ENCODE results near the gene SRRM3. TPM values are rescaled to one million over a fixed set of nuclear protein-coding genes. Genes with fewer than 3 reads are reported as not detected.

The SRRM3 gene
- total and polyA plus RNA-seq, 9 of the 15 experiments (the other 6 are each of a cell fraction or from before 2014, with no cell fraction given): 0.04 to 0.91 (median 0.46) TPM; not detected in 2

- Histone ChIP-seq H3K9me3 (replicated peaks; ENCODE audit: control insufficient read depth, insufficient read depth, low read depth, low read length) (no peaks in the 10 kb centered on the region), H3K36me3 (ENCODE audit: control insufficient read depth, insufficient read depth, low read length) (peaks cover 71% of the 10 kb centered on the region), H3K9me1 (ENCODE audit: control insufficient read depth, insufficient read depth, low read length) (peaks cover 2% of the 10 kb centered on the region), H3K27ac (ENCODE audit: extremely low read depth, low read depth, low read length) (no peak overlapping the region), H3K4me2 (ENCODE audit: insufficient read depth, low read length) (no peak overlapping the region), H3K9ac (ENCODE audit: insufficient read depth in 1 of 2, low read depth in 2 of 2, low read length in 2 of 2) (no peak overlapping the region), H3K4me1 (replicated peaks in 1 of 2; ENCODE audit: control insufficient read depth in 2 of 2, insufficient read depth in 2 of 2, low read length in 2 of 2) (peaks cover 10 to 14% of the 10 kb centered on the region in 2 experiments), H2AFZ (ENCODE audit: low read depth, low read length) (no peak overlapping the region), H3K27me3 (ENCODE audit: control insufficient read depth in 2 of 2, insufficient read depth in 2 of 2, low read length in 2 of 2) (no peaks in the 10 kb centered on the region), H4K20me1 (replicated peaks; ENCODE audit: control insufficient read depth, insufficient read depth, low read length) (peaks cover 15% of the 10 kb centered on the region), H3K79me2 (ENCODE audit: control insufficient read depth, insufficient read depth, low read length) (peaks cover 51% of the 10 kb centered on the region), H3K4me3 (no peak overlapping the region)
- POLR2A ChIA-PET: interaction anchor here (0.9 kb wide), 1 partner anchor 11 kb away, joined by 3 read pairs; no protein-coding TSS in a partner anchor
- no TSS peak for BruUV-seq (replicated peaks)
- TF ChIP-seq SUPT5H (IDR thresholded peaks at IDR 0.05) (peak; percentile 44; the same call in 1 of the 2 replicates), NR2F6 (CRISPR knock-in tag; IDR thresholded peaks at IDR 0.05) (no peak), SMARCB1 (IDR thresholded peaks at IDR 0.05; ENCODE audit: insufficient read length, low read depth) (no peak), CHD1 (IDR thresholded peaks at IDR 0.05; ENCODE audit: low read length) (no peak), POLR2A (conservative IDR thresholded peaks at IDR 0.05) (0 out of 2 replicates have a peak, but pooled peaks have one; percentile 18), MYNN (IDR thresholded peaks at IDR 0.05) (0 out of 2 replicates have a peak, but pooled peaks have one; percentile 11), MYNN (CRISPR knock-in tag; IDR thresholded peaks at IDR 0.05) (no peak)
- in situ Hi-C loops (cut with MboI): no loop called here
- CTCF ChIA-PET (ENCODE audit: low intra/inter-chr PET ratio): no interaction called here
- ATAC-seq (no peak), FAIRE-seq (no peak), DNase-seq (ENCODE audit: extremely low read depth in 1 of 4, low spot score in 3 of 4) (no peak)
- intact Hi-C loops (cut with micrococcal nuclease): no loop called here
- 94% methylated on average over 11 of the region's 11 CpGs for whole genome bisulfite sequencing (ENCODE audit: insufficient coverage, low coverage, missing lambda C conversion rate)
Observed at GRCh38 chr7:76325092-76325491, 123.4 kb downstream of the SRRM3 start.

DNA sequence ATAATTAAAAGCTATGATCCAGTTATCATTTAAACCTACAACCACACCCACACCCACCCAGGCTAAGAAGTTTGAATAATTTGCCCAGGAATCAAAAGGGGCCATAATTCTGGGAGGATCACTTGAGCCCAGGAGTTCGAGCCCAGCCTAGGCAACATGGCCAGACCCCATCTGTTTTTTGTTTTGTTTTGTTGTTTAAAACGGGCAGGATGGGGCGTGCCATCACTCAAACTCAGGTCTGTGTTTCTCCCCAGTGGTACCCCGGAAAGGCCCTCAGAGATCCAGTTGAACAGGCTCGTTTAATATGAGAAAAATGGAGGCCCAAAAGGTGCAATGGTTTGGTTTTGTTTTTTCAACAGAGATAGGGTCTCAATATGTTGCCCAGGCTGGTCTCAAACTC, 124.1 kb downstream of the SRRM3 start:
- no peak overlapping the region for H3K4me2 ChIP-seq (ENCODE audit: insufficient read depth, low read length)

More for the DNA sequence above, 124.1 kb downstream of the SRRM3 start:
- WGBS (ENCODE audit: insufficient coverage, low coverage, missing lambda C conversion rate): 92% methylated on average over 5 of the region's 5 CpGs
- Histone ChIP-seq H3K9me3 (replicated peaks; ENCODE audit: control insufficient read depth, insufficient read depth, low read depth, low read length) (no peaks in the 10 kb centered on the region), H3K4me1 (replicated peaks in 1 of 2; ENCODE audit: control insufficient read depth in 2 of 2, insufficient read depth in 2 of 2, low read length in 2 of 2) (peaks cover 10 to 18% of the 10 kb centered on the region in 2 experiments), H3K4me3 (no peak overlapping the region), H3K27me3 (ENCODE audit: control insufficient read depth in 2 of 2, insufficient read depth in 2 of 2, low read length in 2 of 2) (no peaks in the 10 kb centered on the region), H3K79me2 (ENCODE audit: control insufficient read depth, insufficient read depth, low read length) (peaks cover 58% of the 10 kb centered on the region), H3K9me1 (ENCODE audit: control insufficient read depth, insufficient read depth, low read length) (peaks cover 2% of the 10 kb centered on the region), H3K27ac (ENCODE audit: extremely low read depth, low read depth, low read length) (no peak overlapping the region), H2AFZ (ENCODE audit: low read depth, low read length) (no peak overlapping the region), H3K36me3 (ENCODE audit: control insufficient read depth, insufficient read depth, low read length) (peaks cover 78% of the 10 kb centered on the region), H3K9ac (ENCODE audit: insufficient read depth in 1 of 2, low read depth in 2 of 2, low read length in 2 of 2) (no peak overlapping the region), H4K20me1 (replicated peaks; ENCODE audit: control insufficient read depth, insufficient read depth, low read length) (peaks cover 21% of the 10 kb centered on the region)
- DNase-seq (ENCODE audit: extremely low read depth in 1 of 4, low spot score in 3 of 4): no peak
- intact Hi-C loops (cut with micrococcal nuclease): no loop called here
- no TSS peak for BruUV-seq (replicated peaks)
- FAIRE-seq: no peak
- TF ChIP-seq POLR2A (conservative IDR thresholded peaks at IDR 0.05) (peak; percentile 22; the same call in 1 of the 2 replicates), SUPT5H (IDR thresholded peaks at IDR 0.05) (peak; percentile 42; the same call in 1 of the 2 replicates), HNRNPK (IDR thresholded peaks at IDR 0.05; ENCODE audit: low read depth, low read length, poor library complexity, severe bottlenecking) (no peak)
- no peak for ATAC-seq
- in situ Hi-C loops (cut with MboI): no loop called here
- CTCF ChIA-PET (ENCODE audit: low intra/inter-chr PET ratio): no interaction called here
- POLR2A ChIA-PET: no interaction called here

Data from K562 (cell line).